ENCODE results near the gene PDPR. TPM values are rescaled to one million over a fixed set of nuclear protein-coding genes. Genes with fewer than 3 reads are reported as not detected.
"Not testable (repeated sequence)": the region's sequence is repeated elsewhere in the genome, so short reads cannot be mapped to it uniquely, and the experiment has no call there.

The PDPR gene
- total RNA-seq, 1 donor from 2014 or later, result 20.9 TPM

DNA sequence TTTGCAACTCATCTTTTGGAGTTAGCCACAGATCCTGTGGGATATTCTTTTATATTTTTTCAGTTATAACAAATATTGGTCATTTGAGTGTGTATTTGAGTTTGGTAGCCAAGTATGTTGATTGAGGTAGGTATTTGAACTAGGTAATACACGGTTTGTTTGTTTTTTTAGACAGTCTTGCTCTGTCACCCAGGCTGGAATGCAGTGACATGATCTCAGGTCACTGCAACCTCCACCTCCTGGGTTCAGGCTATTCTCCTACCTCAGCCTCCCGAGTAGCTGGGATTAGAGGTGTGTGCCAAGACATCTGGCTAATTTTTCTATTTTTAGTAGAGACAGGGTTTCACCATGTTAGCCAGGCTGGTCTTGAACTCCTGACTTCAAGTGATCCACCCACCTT is 22.5 kb downstream of the PDPR start:
- CTCF ChIA-PET; H3K27me3 Mint-ChIP-seq; H3K4me3 Mint-ChIP-seq; DNase-seq; H3K9me3 Mint-ChIP-seq; ATAC-seq (ENCODE audit: low read depth); H3K27ac Mint-ChIP-seq; POLR2A ChIA-PET; H3K4me1 Mint-ChIP-seq; intact Hi-C loops (cut with micrococcal nuclease): not testable (repeated sequence)
- H3K36me3 Mint-ChIP-seq (ENCODE audit: low read depth), result peaks cover 60% of the 10 kb centered on the region

DNA sequence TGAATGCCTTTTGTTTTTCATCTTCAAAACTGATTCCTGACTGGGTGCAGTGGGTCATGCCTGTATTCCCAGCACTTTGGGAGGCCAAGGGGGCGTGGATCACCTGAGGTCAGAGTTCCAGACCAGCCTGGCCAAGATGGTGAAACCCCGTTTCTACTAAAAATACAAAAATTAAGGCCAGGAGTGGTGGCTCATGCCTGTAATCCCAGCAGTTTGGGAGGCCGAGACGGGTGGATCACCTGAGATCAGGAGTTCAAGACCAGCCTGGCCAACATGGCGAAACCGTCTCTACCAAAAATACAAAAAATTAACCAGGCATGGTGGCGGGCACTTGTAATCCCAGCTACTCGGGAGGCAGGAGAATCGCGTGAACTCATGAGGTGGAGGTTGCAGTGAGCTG is 28.6 kb downstream of the PDPR start:
- H3K4me1 Mint-ChIP-seq; H3K27ac Mint-ChIP-seq; ATAC-seq (ENCODE audit: low read depth); H3K27me3 Mint-ChIP-seq; DNase-seq; CTCF ChIA-PET; H3K4me3 Mint-ChIP-seq; H3K9me3 Mint-ChIP-seq; POLR2A ChIA-PET; intact Hi-C loops (cut with micrococcal nuclease): not testable (repeated sequence)
- H3K36me3 Mint-ChIP-seq (ENCODE audit: low read depth), result peaks cover 51% of the 10 kb centered on the region

DNA sequence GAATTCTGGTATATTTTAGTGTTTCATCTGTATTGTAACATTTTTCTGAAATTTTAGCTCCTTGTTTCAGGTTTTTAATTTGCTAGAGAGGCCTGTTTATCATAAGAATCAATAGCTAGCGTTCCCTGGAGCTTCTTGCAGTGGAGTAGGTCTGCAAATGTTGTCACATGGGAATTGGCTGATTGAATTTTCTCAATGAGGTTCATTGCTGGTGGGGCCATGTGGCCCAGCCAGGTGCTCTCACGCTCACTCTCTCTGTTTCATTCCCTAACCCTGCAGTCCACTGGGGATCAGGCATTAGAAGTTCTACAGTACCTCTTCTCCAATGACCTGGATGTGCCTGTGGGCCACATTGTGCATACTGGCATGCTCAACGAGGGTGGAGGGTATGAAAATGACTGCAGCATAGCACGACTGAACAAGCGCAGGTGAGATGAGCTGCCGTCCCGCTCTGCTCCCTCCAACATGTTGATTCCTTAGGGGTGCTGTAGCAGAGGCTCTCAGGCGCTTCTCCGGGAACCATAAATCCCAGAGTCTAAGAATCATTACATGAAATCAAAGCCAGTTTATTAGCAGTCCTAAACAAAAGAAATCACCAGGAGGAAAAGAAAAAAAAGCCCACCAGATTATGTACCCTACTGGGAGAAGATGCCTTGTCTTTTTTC is 29.2 kb downstream of the PDPR start:
- H3K9me3 Mint-ChIP-seq; CTCF ChIA-PET; intact Hi-C loops (cut with micrococcal nuclease); H3K27me3 Mint-ChIP-seq; ATAC-seq (ENCODE audit: low read depth); H3K27ac Mint-ChIP-seq; DNase-seq; POLR2A ChIA-PET; H3K4me1 Mint-ChIP-seq; H3K4me3 Mint-ChIP-seq: not testable (repeated sequence)
- peaks cover 54% of the 10 kb centered on the region for H3K36me3 Mint-ChIP-seq (ENCODE audit: low read depth)

DNA sequence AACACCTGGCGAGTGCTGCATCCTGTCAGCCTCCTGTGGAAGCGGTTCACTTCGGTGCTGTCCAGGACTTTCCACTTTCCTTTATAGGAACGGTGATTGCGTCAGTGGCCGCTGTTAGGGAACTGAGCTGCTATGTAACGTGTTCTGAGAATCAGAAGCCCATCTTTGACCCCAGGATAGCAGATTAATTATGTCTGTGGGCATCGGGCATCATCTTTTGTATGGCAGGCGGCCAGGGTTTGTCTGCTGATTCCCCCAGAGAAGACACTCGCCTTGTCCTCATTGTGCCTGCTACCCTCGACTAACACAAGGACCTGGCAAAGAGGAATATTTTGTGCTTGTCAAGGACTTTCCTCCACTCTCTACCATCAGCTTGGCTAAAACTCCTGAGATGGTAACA is 33.7 kb downstream of the PDPR start:
- H3K27ac Mint-ChIP-seq; POLR2A ChIA-PET; H3K9me3 Mint-ChIP-seq; H3K4me1 Mint-ChIP-seq; CTCF ChIA-PET; intact Hi-C loops (cut with micrococcal nuclease); H3K27me3 Mint-ChIP-seq; H3K4me3 Mint-ChIP-seq; ATAC-seq (ENCODE audit: low read depth); DNase-seq: not testable (repeated sequence)
- H3K36me3 Mint-ChIP-seq (ENCODE audit: low read depth), result peaks cover 61% of the 10 kb centered on the region

DNA sequence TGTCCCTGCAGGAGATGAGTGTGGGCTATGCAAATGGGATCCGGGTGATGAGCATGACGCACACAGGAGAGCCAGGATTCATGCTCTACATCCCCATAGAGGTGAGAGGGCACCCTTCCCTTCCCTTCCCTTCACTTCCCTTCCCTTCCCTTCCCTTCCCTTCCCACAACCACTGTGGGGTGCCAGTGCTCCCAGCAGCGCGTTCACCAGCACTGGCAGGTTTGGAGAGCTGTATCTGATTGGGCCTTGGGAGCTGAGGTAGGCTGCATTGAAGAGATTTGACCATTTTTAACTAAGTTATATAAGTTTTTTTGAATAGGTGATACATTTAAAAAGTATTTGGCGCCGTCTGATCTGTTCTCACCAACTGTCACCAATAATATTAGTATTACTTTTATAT is 34.3 kb downstream of the PDPR start:
- peaks cover 62% of the 10 kb centered on the region for H3K36me3 Mint-ChIP-seq (ENCODE audit: low read depth)
- H3K27me3 Mint-ChIP-seq; H3K4me1 Mint-ChIP-seq; intact Hi-C loops (cut with micrococcal nuclease); CTCF ChIA-PET; ATAC-seq (ENCODE audit: low read depth); H3K27ac Mint-ChIP-seq; POLR2A ChIA-PET; H3K9me3 Mint-ChIP-seq; H3K4me3 Mint-ChIP-seq; DNase-seq: not testable (repeated sequence)

DNA sequence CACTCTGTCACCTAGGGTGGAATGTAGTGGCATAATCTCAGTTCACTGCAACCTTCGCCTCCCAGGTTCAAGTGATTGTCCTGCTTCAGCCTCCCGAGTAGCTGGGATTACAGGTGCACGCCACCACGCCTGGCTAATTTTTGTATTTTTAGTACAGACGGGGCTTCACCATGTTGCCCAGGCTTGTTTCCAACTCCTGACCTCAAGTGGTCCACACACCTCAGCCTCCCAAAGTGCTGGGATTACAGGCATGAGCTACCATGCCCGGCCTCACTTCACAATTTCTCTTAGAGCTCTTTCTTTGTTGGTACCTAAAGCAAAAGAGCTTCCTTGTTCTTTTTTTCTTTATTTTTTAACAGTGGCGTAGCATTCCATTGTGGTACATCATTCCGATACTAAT is 35.2 kb downstream of the PDPR start:
- CTCF ChIA-PET; H3K27ac Mint-ChIP-seq; POLR2A ChIA-PET; H3K4me3 Mint-ChIP-seq; ATAC-seq (ENCODE audit: low read depth); H3K27me3 Mint-ChIP-seq; H3K4me1 Mint-ChIP-seq; DNase-seq; intact Hi-C loops (cut with micrococcal nuclease); H3K9me3 Mint-ChIP-seq: not testable (repeated sequence)
- peaks cover 65% of the 10 kb centered on the region for H3K36me3 Mint-ChIP-seq (ENCODE audit: low read depth)

DNA sequence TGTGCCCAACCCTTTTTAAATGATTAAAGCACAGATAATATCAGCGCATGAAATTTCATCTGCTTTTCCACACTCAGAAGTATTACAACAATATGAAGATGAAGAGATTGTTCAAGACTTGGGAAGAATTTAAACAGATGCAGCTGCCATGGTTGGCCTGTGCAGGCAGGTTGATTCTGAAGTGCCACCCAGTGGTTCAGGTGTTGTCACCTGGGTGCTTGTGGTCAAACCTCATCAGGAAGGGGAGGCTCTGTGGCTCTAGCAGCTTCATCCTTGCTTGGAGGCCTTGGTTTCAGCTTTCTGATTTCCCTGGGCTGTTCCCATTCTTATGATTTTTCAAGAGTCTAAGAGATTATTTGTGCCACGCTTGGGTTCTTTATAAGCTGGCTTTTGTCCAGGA is 37.3 kb downstream of the PDPR start:
- no peak overlapping the region for H3K4me3 Mint-ChIP-seq
- ATAC-seq (ENCODE audit: low read depth) (no peak), DNase-seq (no peak)
- no peaks in the 10 kb centered on the region for H3K27me3 Mint-ChIP-seq
- POLR2A ChIA-PET, result no interaction called here
- CTCF ChIA-PET, result no interaction called here
- no peaks in the 10 kb centered on the region for H3K4me1 Mint-ChIP-seq
- intact Hi-C loops (cut with micrococcal nuclease), result no loop called here
- H3K27ac Mint-ChIP-seq, result no peak overlapping the region
- no peaks in the 10 kb centered on the region for H3K9me3 Mint-ChIP-seq
- H3K36me3 Mint-ChIP-seq (ENCODE audit: low read depth), result peaks cover 58% of the 10 kb centered on the region
- TF ChIP-seq, protein P1, sequence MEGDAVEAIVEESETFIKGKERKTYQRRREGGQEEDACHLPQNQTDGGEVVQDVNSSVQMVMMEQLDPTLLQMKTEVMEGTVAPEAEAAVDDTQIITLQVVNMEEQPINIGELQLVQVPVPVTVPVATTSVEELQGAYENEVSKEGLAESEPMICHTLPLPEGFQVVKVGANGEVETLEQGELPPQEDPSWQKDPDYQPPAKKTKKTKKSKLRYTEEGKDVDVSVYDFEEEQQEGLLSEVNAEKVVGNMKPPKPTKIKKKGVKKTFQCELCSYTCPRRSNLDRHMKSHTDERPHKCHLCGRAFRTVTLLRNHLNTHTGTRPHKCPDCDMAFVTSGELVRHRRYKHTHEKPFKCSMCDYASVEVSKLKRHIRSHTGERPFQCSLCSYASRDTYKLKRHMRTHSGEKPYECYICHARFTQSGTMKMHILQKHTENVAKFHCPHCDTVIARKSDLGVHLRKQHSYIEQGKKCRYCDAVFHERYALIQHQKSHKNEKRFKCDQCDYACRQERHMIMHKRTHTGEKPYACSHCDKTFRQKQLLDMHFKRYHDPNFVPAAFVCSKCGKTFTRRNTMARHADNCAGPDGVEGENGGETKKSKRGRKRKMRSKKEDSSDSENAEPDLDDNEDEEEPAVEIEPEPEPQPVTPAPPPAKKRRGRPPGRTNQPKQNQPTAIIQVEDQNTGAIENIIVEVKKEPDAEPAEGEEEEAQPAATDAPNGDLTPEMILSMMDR (IDR thresholded peaks at IDR 0.05), result no peak

DNA sequence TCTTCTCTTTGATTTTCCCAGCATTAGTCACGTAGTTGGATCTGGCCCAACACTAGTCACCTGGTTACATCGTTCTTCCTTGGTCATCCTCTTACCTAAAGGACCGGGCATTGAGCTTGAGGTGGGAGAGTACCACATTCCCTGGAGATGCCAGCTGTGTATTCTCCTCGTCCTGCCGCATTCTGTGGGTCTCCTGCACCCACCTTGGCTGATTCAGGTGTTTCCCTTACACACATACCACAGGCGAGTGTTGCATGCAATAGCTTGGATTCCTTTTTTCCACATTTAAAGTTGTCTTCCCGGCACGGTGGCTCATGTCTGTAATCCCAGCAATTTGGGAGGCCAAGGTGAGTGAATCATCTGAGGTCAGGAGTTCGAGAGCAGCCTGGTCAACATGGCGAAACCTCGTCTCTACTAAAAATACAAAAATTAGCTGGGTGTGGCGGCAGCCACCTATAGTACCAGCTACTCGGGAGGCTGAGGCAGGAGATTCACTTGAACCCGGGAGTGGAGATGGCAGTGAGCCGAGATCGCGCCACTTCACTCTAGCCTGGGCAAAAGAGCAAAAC is 37.9 kb downstream of the PDPR start:
- no peak overlapping the region for H3K27ac Mint-ChIP-seq
- H3K9me3 Mint-ChIP-seq, result no peaks in the 10 kb centered on the region
- intact Hi-C loops (cut with micrococcal nuclease), result no loop called here
- peaks cover 58% of the 10 kb centered on the region for H3K36me3 Mint-ChIP-seq (ENCODE audit: low read depth)
- ATAC-seq (ENCODE audit: low read depth) (no peak), DNase-seq (no peak)
- TF ChIP-seq, protein P1 (IDR thresholded peaks at IDR 0.05), result no peak
- ChIA-PET CTCF (no interaction called here), POLR2A (no interaction called here)
- H3K4me1 Mint-ChIP-seq, result no peaks in the 10 kb centered on the region
- no peaks in the 10 kb centered on the region for H3K27me3 Mint-ChIP-seq
- no peak overlapping the region for H3K4me3 Mint-ChIP-seq

Measured in activated B cell treated with CpG ODN at 0.5 μM for 24 hours (primary cell).